ENCODE measurements around the gene UBR3.
A peak's percentile ranks its signal among the peaks of the same experiment; 100 is the strongest.
"Not testable (repeated sequence)": the region's sequence is repeated elsewhere in the genome, so short reads cannot be mapped to it uniquely, and the experiment has no call there.

Gene UBR3

GRCh38 chr2:169827272-169828140 is at the start of gene UBR3:
Gene UBR3 (plus strand): TSS chr2:169827454. CDS start chr2:169827508, 54 bp downstream.
- peak; percentile 79 for DNase-seq

GRCh38 chr2:169778446-169778845 is 48.8 kb upstream of the UBR3 start:
- no peak for DNase-seq

- no peak for DNase-seq
These were observed 45.8 kb upstream of the UBR3 start for GRCh38 chr2:169781249-169782013.

- DNase-seq, result no peak
These were observed 44.7 kb upstream of the UBR3 start for GRCh38 chr2:169782513-169782912.

- DNase-seq, result no peak
These were observed 36.7 kb upstream of the UBR3 start for GRCh38 chr2:169790581-169790980.

- no peak for DNase-seq
These were observed 32.1 kb upstream of the UBR3 start for GRCh38 chr2:169795181-169795580.

- DNase-seq, result no peak
These were observed 30.8 kb upstream of the UBR3 start for GRCh38 chr2:169796441-169796840.

- DNase-seq, result no peak
These were observed 29.7 kb upstream of the UBR3 start for GRCh38 chr2:169797601-169798000.

GRCh38 chr2:169798397-169798717 is 28.9 kb upstream of the UBR3 start:
- no peak for DNase-seq

GRCh38 chr2:169798718-169799592 is 28.3 kb upstream of the UBR3 start, which contains the start of gene SSB:
Gene SSB (plus strand): TSS chr2:169798871. CDS start chr2:169800961, 2,090 bp downstream.
- DNase-seq, result peak; percentile 89

- DNase-seq, result no peak
These were observed 23.8 kb upstream of the UBR3 start for GRCh38 chr2:169803480-169803879.

- no peak for DNase-seq
These were observed 20.7 kb upstream of the UBR3 start for GRCh38 chr2:169806586-169806985.

- no peak for DNase-seq
These were observed 19.0 kb upstream of the UBR3 start for GRCh38 chr2:169808221-169808620.

- no peak for DNase-seq
These were observed 11.4 kb upstream of the UBR3 start for GRCh38 chr2:169815849-169816248.

GRCh38 chr2:169816961-169817360 is 10.3 kb upstream of the UBR3 start:
- DNase-seq, result not testable (repeated sequence)

- not testable (repeated sequence) for DNase-seq
These were observed 9.9 kb upstream of the UBR3 start for GRCh38 chr2:169817369-169817768.

GRCh38 chr2:169818241-169818640 is 9.0 kb upstream of the UBR3 start:
- DNase-seq, result no peak

GRCh38 chr2:169819106-169819505 is 8.1 kb upstream of the UBR3 start:
- DNase-seq, result no peak

- not testable (repeated sequence) for DNase-seq
These were observed 7.2 kb upstream of the UBR3 start for GRCh38 chr2:169820101-169820500.

GRCh38 chr2:169822036-169822435 is 5.2 kb upstream of the UBR3 start:
- DNase-seq, result no peak

- DNase-seq, result no peak
These were observed 4.4 kb upstream of the UBR3 start for GRCh38 chr2:169822785-169823392.

- no peak for DNase-seq
These were observed 3.3 kb upstream of the UBR3 start for GRCh38 chr2:169823996-169824372.

Data from NCI-H1694 treated with DMSO at 0.1 percent for 48 hours (cell line).